ENCODE measurements around the gene NSG2.

NSG2 gene

GRCh38 chr5:174155281-174155680, 109.8 kb downstream of the NSG2 start:
- DNase-seq, result no peak

- no peak for DNase-seq
Observed at GRCh38 chr5:174155706-174156105, 110.2 kb downstream of the NSG2 start.

GRCh38 chr5:174157048-174157447, 111.5 kb downstream of the NSG2 start:
- no peak for DNase-seq

All from NCI-H1436 treated with DMSO at 0.1 percent for 48 hours (cell line).